Coronary artery (tissue), 2 donors: ENCODE data around the gene SULT2B1.
A peak's percentile ranks its signal among the peaks of the same experiment; 100 is the strongest.

Source experiments
- DNase-seq: peaks from one replicate; pipeline ENCODE4 v3.0.0-alpha.2; 2017; ENCODE audit warnings: low spot score
- H3K27ac ChIP-seq, 2 donors: fragments of 200-600 bp; sonication (generic); one replicate each; pipeline ENCODE4 v1.5.1; 2016 to 2019
- H3K4me3 ChIP-seq: fragments of 200-600 bp; sonication (generic); 2 replicates; pipeline ENCODE4 v1.5.1; 2016; ENCODE audit warnings: mild to moderate bottlenecking, moderate library complexity
- CTCF ChIP-seq: fragments of 200-600 bp; sonication (generic); IDR thresholded peaks from one replicate; pipeline ENCODE4 v1.5.1; 2019; ENCODE audit warnings: antibody characterized with exemption

The SULT2B1 gene

DNA sequence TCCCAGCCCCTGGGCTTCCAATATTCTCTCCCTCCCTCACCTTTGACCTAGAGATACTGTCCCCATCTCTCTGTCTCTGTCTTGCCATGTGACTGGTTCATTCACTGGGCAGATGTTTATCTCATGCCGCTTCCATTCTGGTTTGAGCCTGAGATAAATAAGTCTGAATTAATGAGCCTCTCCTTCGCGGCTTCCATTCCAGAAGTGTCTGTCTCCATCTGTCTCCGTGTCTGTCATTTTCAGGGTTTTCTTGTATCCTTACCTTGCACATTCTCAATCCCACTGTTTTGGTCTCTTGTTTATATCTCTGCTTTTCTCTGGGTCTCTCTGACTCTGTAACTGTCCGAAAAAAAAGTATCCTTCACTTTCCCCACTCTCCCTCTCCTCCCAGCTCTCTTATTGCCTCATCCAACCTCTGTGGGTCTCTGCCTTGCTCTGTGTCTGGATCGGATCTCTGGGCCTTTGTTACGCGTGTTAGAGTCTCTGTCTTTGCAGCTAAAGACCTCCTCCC is 71.6 kb downstream of the SULT2B1 start:
- DNase-seq: no peak
- Histone ChIP-seq H3K4me3 (peak overlapping the region; percentile 62), H3K27ac (peak overlapping the region; percentile 69 to 70)
- no peak for TF ChIP-seq CTCF

- peak overlapping the region; percentile 69 to 70 for H3K27ac ChIP-seq
- H3K4me3 ChIP-seq: peak overlapping the region; percentile 62
- DNase-seq: peak; percentile 98
- no peak for TF ChIP-seq CTCF
Observed at GRCh38 chr19:48624067-48624594, 72.2 kb downstream of the SULT2B1 start.

DNA sequence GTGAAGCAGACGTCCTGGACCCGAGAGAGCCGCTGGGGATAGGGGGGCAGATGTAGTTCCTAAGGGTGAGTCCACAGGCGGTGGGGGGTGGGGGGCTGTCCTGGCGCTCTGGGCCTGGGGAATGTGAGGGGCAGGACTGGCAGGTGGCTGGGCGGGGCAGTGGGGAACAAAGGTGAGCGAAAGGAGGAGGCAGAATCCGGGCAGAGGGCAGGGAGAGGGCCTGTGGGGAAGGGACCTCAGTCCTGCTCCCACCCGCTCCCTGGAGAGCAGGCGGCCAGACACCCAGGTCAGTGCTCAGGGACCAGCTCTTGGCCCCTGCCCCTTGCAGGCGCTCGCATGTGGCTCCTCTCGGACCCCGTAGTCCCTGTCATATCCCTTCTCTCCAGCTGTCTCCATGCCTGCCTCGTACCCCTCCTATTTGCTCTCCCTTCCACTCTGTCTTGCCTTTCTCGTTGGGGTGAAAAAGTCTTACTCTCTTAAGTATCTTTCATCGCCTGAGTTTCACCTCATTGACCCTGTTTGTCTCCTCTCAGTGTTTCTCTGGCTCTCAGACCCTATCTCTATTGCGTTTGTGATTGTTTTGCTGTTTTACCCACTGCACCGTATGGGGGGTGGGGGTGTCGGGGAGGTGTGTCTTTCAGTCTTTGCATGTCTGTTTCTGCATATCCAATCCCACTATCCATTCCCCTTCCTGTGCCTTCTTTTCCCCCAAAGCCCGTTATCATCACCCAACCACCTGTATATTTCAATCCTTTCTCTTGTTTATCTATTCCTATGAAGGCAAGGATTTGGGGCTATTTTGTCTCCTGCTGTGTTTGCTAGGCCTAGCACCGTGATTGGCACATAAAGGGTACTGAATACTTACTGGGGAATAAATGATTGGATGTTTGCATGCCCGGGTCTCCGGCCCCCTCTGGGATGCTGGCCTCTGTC is 73.1 kb downstream of the SULT2B1 start:
- no peak for TF ChIP-seq CTCF
- no peak for DNase-seq
- Histone ChIP-seq H3K4me3 (peak overlapping the region; percentile 62), H3K27ac (peak overlapping the region; percentile 69 to 70)

GRCh38 chr19:48625891-48626327 is 73.9 kb downstream of the SULT2B1 start:
- DNase-seq: no peak
- H3K27ac ChIP-seq: no peak overlapping the region
- TF ChIP-seq CTCF: no peak

DNA sequence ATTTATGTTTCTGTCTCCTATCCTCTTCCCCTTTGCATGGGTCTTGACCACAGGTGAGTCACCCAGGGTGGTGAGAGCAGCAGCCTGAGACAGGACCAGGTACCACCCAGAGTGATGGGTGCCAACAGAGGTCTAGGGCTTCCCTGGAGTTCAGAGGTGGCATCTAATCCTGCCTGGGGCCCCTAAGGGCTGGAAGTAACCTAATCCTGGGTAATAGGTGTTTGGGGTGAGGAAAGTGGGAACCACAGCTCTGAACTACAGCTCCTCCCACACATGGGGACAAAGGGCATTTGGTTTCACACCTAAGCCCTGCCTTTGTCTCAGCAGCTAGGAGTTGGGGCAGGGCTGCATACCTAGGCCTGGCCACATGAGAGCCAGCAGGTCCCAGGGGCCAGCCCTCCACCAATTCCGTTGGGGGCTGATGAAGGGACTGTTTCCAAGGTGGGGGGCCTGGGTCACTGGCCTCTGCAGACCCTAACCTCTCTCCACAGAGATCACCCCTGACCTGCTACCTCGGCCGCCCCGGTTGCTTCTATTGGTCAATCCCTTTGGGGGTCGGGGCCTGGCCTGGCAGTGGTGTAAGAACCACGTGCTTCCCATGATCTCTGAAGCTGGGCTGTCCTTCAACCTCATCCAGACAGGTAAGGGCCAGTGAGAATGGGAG is 75.4 kb downstream of the SULT2B1 start:
- no peak for TF ChIP-seq CTCF
- Histone ChIP-seq H3K27ac (no peak overlapping the region), H3K4me3 (no peak overlapping the region)
- no peak for DNase-seq

More at GRCh38 chr19:48625891-48626327, 73.9 kb downstream of the SULT2B1 start:
- H3K4me3 ChIP-seq: no peak overlapping the region

DNA sequence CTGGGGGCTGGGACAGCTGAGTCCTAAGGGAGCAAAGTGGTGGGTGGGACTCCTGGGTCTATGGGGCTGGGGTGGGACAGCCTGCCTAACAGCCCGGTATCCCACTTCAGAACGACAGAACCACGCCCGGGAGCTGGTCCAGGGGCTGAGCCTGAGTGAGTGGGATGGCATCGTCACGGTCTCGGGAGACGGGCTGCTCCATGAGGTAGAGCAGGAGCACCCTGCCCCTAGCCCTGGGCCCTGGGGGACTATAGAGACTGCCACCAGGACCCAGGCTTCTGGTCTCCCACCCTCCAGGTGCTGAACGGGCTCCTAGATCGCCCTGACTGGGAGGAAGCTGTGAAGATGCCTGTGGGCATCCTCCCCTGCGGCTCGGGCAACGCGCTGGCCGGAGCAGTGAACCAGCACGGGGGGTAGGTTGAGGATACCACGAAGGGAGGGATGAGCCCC is 75.9 kb downstream of the SULT2B1 start:
- H3K27ac ChIP-seq: no peak overlapping the region
- H3K4me3 ChIP-seq: no peak overlapping the region
- DNase-seq: no peak
- no peak for TF ChIP-seq CTCF
